Tibial nerve (tissue), 4 donors: ENCODE data around the gene MDK. TPM values are rescaled to one million over a fixed set of nuclear protein-coding genes. Genes with fewer than 3 reads are reported as not detected.

Source experiments
- DNase-seq, 2 donors: peaks; one replicate each; pipeline ENCODE4 v3.0.0-alpha.2; 2019; ENCODE audit warnings: low spot score in 2 of 2
- H3K27ac ChIP-seq, 4 donors: fragments of 200-600 bp; sonication (generic) in 3 of 4; one replicate each; pipeline ENCODE4 v1.5.1; 2017 to 2019; ENCODE audit warnings: mild to moderate bottlenecking in 1 of 4
- H3K27me3 ChIP-seq, 2 donors: fragments of 200-600 bp; sonication (generic) in 1 of 2; one replicate each; pipeline versions ENCODE4 v1.5.1 to v1.6.0; 2017 to 2019
- H3K36me3 ChIP-seq, 3 donors: fragments of 200-600 bp; sonication (generic); one replicate each; pipeline ENCODE4 v1.5.1; 2018 to 2019
- H3K4me1 ChIP-seq, 4 donors: fragments of 200-600 bp; sonication (generic) in 3 of 4; one replicate each; pipeline ENCODE4 v1.5.1; 2017 to 2019
- H3K4me3 ChIP-seq, 4 donors: fragments of 200-600 bp; sonication (generic) in 3 of 4; one replicate each; pipeline ENCODE4 v1.5.1; 2017 to 2019; ENCODE audit warnings: mild to moderate bottlenecking in 1 of 4, moderate library complexity in 1 of 4
- H3K9me3 ChIP-seq, 4 donors: fragments of 200-600 bp; sonication (generic) in 3 of 4; one replicate each; pipeline ENCODE4 v1.5.1; 2017 to 2019
- EP300 ChIP-seq, 2 donors: sonication (generic); formaldehyde crosslinking; IDR thresholded peaks; one replicate each; pipeline ENCODE4 v1.6.1; 2017; ENCODE audit warnings: antibody characterized with exemption in 2 of 2, mild to moderate bottlenecking in 1 of 2
- POLR2A ChIP-seq, 2 donors: fragments of 450-650 bp; IDR thresholded peaks; one replicate each; pipeline ENCODE4 v1.6.1; 2017; ENCODE audit warnings: antibody characterized with exemption in 2 of 2, mild to moderate bottlenecking in 2 of 2, moderate library complexity in 2 of 2
- WGBS, 2 donors: methylation state at CpG; one replicate each; pipeline ENCODE4 v1.1.5; 2018; 5-methylcytosine and 5-hydroxymethylcytosine counted together
- small RNA-seq: library from RNA; depleted of rRNA; stranded (forward); fragments of <200 nt; gene quantifications from one replicate; pipeline ENCODE3, GENCODE V24; 2016
- total RNA-seq, 4 donors: library from RNA; depleted of rRNA; stranded (reverse); fragments of >200 nt; gene quantifications; one replicate each; pipeline ENCODE4 v1.1.0, GENCODE V29; 2016
- TF ChIP-seq, protein P1 (sequence below), 5 experiments: fragments of 200-600 bp in 3 of 5; fragments of 450-650 bp in 2 of 5; sonication (generic) in 3 of 5; IDR thresholded peaks; one replicate each; pipeline ENCODE4 v1.5.1; 2016 to 2019; ENCODE audit warnings: antibody characterized with exemption in 5 of 5, mild to moderate bottlenecking in 3 of 5, moderate library complexity in 2 of 5

Gene MDK
- total RNA-seq, 4 donors from 2014 or later: 48.1 to 107 (median 57.3) TPM

DNA sequence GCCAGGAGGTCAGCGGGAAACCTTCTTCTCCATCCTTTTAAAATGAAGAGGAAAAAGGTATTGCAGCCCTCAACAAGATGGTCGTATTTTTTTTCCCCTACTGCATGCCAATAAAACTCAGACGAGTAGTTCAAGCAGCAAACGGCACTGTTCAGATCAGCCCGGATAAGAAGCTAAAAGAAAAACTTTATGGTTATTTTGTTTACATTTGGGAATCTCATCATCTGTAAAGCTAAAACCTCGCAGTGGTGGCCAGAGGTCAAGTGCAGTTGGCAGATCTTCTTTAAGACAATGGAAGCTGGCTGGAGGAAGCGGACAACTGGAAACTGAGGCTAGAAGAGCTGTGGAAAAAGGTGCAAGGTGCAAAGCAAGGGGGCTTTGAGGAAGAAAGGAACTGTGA, 41.1 kb downstream of the MDK start:
- H3K27me3 ChIP-seq: no peaks in the 10 kb centered on the region
- H3K4me3 ChIP-seq: no peak overlapping the region
- 60 to 62% methylated on average over 7 of the region's 7 CpGs for WGBS, 2 donors
- no peak for TF ChIP-seq POLR2A (IDR thresholded peaks at IDR 0.05)
- H3K9me3 ChIP-seq: no peaks in the 10 kb centered on the region
- H3K36me3 ChIP-seq: peaks cover 0 to 72% (median 0%) of the 10 kb centered on the region in 3 donors
- DNase-seq: no peak
- H3K27ac ChIP-seq: no peak overlapping the region
- H3K4me1 ChIP-seq: no peaks in the 10 kb centered on the region

DNA sequence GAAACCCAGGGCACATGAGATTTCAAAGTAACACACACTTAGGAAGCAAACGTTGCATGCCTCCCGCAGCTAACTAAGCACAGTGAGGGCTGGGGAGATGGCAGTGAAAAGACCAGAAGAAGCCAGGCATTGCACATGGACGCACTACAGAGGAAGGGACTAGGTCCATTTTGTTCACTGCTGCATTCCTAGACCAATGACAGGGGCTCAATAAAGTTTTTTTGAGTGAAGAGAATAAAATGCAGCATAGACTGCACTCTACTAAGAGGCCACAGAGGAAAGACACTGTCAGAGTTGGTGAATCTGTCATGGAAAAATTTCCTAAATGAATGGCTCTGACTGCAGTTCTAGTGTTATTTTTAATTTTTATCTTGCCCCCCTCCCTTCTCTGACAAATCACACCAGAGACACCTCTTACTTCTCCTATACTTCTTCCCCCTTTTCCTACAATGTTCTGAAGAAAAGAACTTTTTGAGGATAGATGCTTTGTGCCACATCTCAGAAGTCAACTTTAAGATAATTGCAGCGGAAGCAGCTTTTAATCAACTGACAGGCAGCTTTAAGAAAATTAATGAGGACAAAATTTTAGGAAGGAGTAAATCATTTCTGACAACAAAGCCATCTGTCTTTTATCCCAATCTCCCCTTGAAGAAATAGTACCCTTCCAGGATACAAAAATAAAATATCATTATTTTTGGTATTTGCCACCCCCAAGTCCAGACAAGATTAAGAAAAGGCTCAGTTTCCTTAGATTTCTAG, 44.9 kb downstream of the MDK start:
- TF ChIP-seq, protein P1, sequence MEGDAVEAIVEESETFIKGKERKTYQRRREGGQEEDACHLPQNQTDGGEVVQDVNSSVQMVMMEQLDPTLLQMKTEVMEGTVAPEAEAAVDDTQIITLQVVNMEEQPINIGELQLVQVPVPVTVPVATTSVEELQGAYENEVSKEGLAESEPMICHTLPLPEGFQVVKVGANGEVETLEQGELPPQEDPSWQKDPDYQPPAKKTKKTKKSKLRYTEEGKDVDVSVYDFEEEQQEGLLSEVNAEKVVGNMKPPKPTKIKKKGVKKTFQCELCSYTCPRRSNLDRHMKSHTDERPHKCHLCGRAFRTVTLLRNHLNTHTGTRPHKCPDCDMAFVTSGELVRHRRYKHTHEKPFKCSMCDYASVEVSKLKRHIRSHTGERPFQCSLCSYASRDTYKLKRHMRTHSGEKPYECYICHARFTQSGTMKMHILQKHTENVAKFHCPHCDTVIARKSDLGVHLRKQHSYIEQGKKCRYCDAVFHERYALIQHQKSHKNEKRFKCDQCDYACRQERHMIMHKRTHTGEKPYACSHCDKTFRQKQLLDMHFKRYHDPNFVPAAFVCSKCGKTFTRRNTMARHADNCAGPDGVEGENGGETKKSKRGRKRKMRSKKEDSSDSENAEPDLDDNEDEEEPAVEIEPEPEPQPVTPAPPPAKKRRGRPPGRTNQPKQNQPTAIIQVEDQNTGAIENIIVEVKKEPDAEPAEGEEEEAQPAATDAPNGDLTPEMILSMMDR (IDR thresholded peaks at IDR 0.05): no peak
- TF ChIP-seq EP300 (IDR thresholded peaks at IDR 0.05) (no peak), POLR2A (IDR thresholded peaks at IDR 0.05) (no peak)
- Histone ChIP-seq H3K4me3 (no peak overlapping the region), H3K27me3 (no peaks in the 10 kb centered on the region), H3K4me1 (no peaks in the 10 kb centered on the region), H3K36me3 (peaks cover 0 to 68% (median 0%) of the 10 kb centered on the region in 3 donors), H3K9me3 (no peaks in the 10 kb centered on the region), H3K27ac (no peak overlapping the region)
- WGBS, 2 donors: 85 to 89% methylated on average over 4 of the region's 4 CpGs
- DNase-seq: no peak

DNA sequence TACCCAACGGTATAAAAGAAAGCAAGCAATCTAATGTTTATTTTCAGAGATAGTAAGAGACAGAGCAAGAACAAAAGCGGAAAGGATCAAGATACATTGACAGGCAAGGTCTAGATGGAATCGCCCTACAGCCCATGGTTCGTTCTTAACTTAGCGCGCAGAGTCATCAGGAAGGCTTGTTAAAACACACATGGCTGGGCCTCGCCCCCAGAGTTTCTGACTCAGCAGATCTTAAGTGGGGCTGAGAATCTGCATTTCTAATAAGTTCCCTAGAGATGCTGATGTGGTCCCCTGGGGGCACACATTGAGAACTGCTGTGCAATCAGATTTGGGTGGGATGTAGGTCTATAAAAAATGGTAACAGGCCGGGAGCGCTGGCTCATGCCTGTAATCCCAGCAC, 45.9 kb downstream of the MDK start:
- Histone ChIP-seq H3K9me3 (no peaks in the 10 kb centered on the region), H3K27me3 (no peaks in the 10 kb centered on the region), H3K27ac (no peak overlapping the region), H3K36me3 (peaks cover 0 to 68% (median 0%) of the 10 kb centered on the region in 3 donors), H3K4me3 (no peak overlapping the region), H3K4me1 (no peaks in the 10 kb centered on the region)
- no peak for DNase-seq
- 88% methylated on average over 9 of the region's 9 CpGs for WGBS, 2 donors
- TF ChIP-seq EP300 (IDR thresholded peaks at IDR 0.05) (no peak), POLR2A (IDR thresholded peaks at IDR 0.05) (no peak)
- TF ChIP-seq, protein P1 (IDR thresholded peaks at IDR 0.05): no peak

DNA sequence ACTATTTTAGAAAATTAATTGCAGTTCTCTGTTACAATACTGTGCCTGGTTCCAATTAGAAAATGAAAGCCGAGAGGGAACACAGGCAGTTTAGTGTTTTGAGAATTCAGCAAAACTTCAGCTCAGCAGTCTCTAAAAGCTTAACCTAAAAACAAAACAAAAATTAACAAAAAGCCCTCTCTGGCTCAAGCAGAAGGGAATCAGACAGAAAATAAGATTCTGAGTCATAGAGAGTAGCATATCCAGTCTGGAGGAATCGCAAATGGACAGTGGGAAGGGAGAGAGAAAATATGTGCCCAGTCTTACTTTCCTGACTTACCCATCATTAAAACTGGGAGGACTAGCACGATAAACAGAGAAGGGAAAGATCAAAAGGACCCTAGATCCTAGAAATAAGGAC, 48.2 kb downstream of the MDK start:
- Histone ChIP-seq H3K9me3 (no peaks in the 10 kb centered on the region), H3K27ac (no peak overlapping the region), H3K27me3 (no peaks in the 10 kb centered on the region), H3K4me3 (no peak overlapping the region), H3K36me3 (peaks cover 0 to 80% (median 0%) of the 10 kb centered on the region in 3 donors), H3K4me1 (no peaks in the 10 kb centered on the region)
- 66 to 72% methylated on average over 3 of the region's 3 CpGs for WGBS, 2 donors
- TF ChIP-seq EP300 (IDR thresholded peaks at IDR 0.05) (no peak), POLR2A (IDR thresholded peaks at IDR 0.05) (no peak)
- TF ChIP-seq, protein P1 (IDR thresholded peaks at IDR 0.05): no peak
- DNase-seq: no peak

DNA sequence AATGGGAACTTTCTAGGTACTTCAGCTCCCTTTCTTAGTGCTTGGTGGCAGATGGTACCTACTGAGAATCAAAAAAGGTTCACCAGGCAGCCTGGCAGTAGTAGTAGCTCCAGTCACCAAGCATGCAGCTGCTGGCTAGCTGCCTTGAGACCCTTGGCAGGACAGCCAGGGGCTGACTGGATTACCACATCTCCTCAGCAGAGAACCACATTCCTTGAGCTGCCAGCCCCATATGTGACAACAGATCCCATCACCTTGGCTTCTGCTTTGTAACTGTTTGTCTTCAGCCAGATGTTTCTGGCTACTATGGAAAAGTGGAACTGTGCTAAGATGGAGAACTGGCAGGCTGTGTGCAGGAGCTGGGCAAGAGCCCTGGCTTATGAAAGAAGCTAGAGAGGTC, 49.7 kb downstream of the MDK start:
- Histone ChIP-seq H3K9me3 (no peaks in the 10 kb centered on the region), H3K27ac (no peak overlapping the region), H3K36me3 (peaks cover 0 to 72% (median 0%) of the 10 kb centered on the region in 3 donors), H3K4me3 (no peak overlapping the region), H3K4me1 (no peaks in the 10 kb centered on the region), H3K27me3 (no peaks in the 10 kb centered on the region)
- TF ChIP-seq, protein P1 (IDR thresholded peaks at IDR 0.05): no peak
- TF ChIP-seq EP300 (IDR thresholded peaks at IDR 0.05) (no peak), POLR2A (IDR thresholded peaks at IDR 0.05) (no peak)
- DNase-seq: no peak

Small RNA genes within 50 kb of the gene (small RNA-seq; reads per million reads assigned to genes)
- gene MIR4688: not detected

Other genes with a start within 250 kb of the MDK start
- gene CREB3L1, start 104.0 kb upstream of the MDK start, total RNA-seq: 1 to 10 TPM; 2.0 to 6.9 (median 3.4) TPM
- 100 to 1,000 TPM in 1 of 4 donors, 10 to 100 TPM in 3; 41.2 to 105 (median 49.6) TPM for gene DGKZ, start 34.2 kb upstream of the MDK start, total RNA-seq
- gene CHRM4, start 10.1 kb downstream of the MDK start, total RNA-seq: 1 to 10 TPM in 1 of 4 donors, not detected in 3; 1.2 TPM
- gene AMBRA1, start 212.4 kb downstream of the MDK start, total RNA-seq: 10 to 100 TPM; 31.0 to 43.7 (median 35.8) TPM
- 1 to 10 TPM in 3 of 4 donors, under 1 TPM in 1; 0.59 to 5.2 (median 2.6) TPM for gene HARBI1, start 235.6 kb downstream of the MDK start, total RNA-seq
- gene ATG13, start 235.9 kb downstream of the MDK start, total RNA-seq: 100 to 1,000 TPM; 113 to 203 (median 139) TPM